Loucy (cell line): Measurements from ENCODE around the gene GOSR1.

Source experiments
- H2AFZ ChIP-seq: fragments of 200-600 bp; sonication (generic); 2 replicates; pipeline ENCODE4 v1.6.0; 2016; ENCODE audit warnings: antibody characterized with exemption, mild to moderate bottlenecking, low read length, moderate library complexity
- H3F3A ChIP-seq: fragments of 200-600 bp; 2 replicates; pipeline ENCODE4 v1.6.0; 2016; ENCODE audit warnings: antibody characterized with exemption, low read depth, mild to moderate bottlenecking
- H3K27me3 ChIP-seq: fragments of 200-600 bp; sonication (generic); 2 replicates; pipeline ENCODE4 v1.6.1; 2014; ENCODE audit warnings: low read length, mild to moderate bottlenecking; ENCODE audit not compliant: insufficient read depth, poor library complexity, severe bottlenecking
- H3K36me3 ChIP-seq: fragments of 200-600 bp; sonication (generic); 2 replicates; pipeline ENCODE4 v1.6.1; 2016; ENCODE audit warnings: low read length; ENCODE audit not compliant: insufficient read depth
- H3K4me1 ChIP-seq: fragments of 200-600 bp; sonication (generic); 2 replicates; pipeline ENCODE4 v1.5.1; 2014; ENCODE audit warnings: low read length, mild to moderate bottlenecking; ENCODE audit not compliant: insufficient read depth, poor library complexity, severe bottlenecking
- H3K4me2 ChIP-seq: fragments of 200-600 bp; sonication (generic); 2 replicates; pipeline ENCODE4 v1.6.0; 2014; ENCODE audit warnings: antibody characterized with exemption, low read length, low read depth, mild to moderate bottlenecking; ENCODE audit not compliant: poor library complexity, severe bottlenecking
- H3K4me3 ChIP-seq: fragments of 200-600 bp; sonication (generic); 2 replicates; pipeline ENCODE4 v1.5.1; 2014; ENCODE audit warnings: low read length, mild to moderate bottlenecking, mixed read lengths; ENCODE audit not compliant: poor library complexity, severe bottlenecking
- H3K79me2 ChIP-seq: fragments of 200-600 bp; sonication (generic); 2 replicates; pipeline ENCODE4 v1.6.1; 2014; ENCODE audit warnings: low read length; ENCODE audit not compliant: insufficient read depth
- H3K9ac ChIP-seq: fragments of 200-600 bp; sonication (generic); 2 replicates; pipeline ENCODE4 v1.6.0; 2014; ENCODE audit warnings: mild to moderate bottlenecking, low read depth, low read length, moderate library complexity; ENCODE audit not compliant: poor library complexity, severe bottlenecking
- H3K9me2 ChIP-seq: fragments of 200-600 bp; sonication (generic); replicated peaks from 2 replicates; pipeline ENCODE4 v1.6.1; 2016; ENCODE audit warnings: low read depth, low read length, mixed read lengths
- H3K9me3 ChIP-seq: fragments of 200-600 bp; sonication (generic); 2 replicates; pipeline ENCODE4 v1.6.1; 2014; ENCODE audit warnings: mild to moderate bottlenecking, antibody characterized with exemption, low read length, low read depth; ENCODE audit not compliant: insufficient read depth
- H4K20me1 ChIP-seq: fragments of 200-600 bp; sonication (generic); 2 replicates; pipeline ENCODE4 v1.6.0; 2014; ENCODE audit warnings: antibody characterized with exemption, low read length, mild to moderate bottlenecking; ENCODE audit not compliant: insufficient read depth, poor library complexity, severe bottlenecking
- CTCF ChIP-seq: fragments of 200-600 bp; sonication (generic); conservative IDR thresholded peaks from 2 replicates; pipeline ENCODE4 v1.5.1; 2014; ENCODE audit warnings: mild to moderate bottlenecking, antibody characterized with exemption, low read length
- EZH2phosphoT487 ChIP-seq: fragments of 200-600 bp; IDR thresholded peaks from 2 replicates; pipeline ENCODE4 v1.6.1; 2018; ENCODE audit warnings: antibody characterized with exemption, mild to moderate bottlenecking, moderate library complexity, borderline replicate concordance

The GOSR1 gene

GRCh38 chr17:30517786-30518185 is 40.6 kb downstream of the GOSR1 start:
- Histone ChIP-seq H3K27me3 (no peaks in the 10 kb centered on the region), H3K79me2 (no peaks in the 10 kb centered on the region), H3K4me2 (no peak overlapping the region), H4K20me1 (no peaks in the 10 kb centered on the region), H3K4me3 (no peak overlapping the region), H3K9me3 (no peaks in the 10 kb centered on the region), H3F3A (no peaks in the 10 kb centered on the region), H3K9ac (no peak overlapping the region), H3K9me2 (no peaks in the 10 kb centered on the region), H2AFZ (no peak overlapping the region), H3K36me3 (peaks cover 64% of the 10 kb centered on the region), H3K4me1 (no peaks in the 10 kb centered on the region)
- TF ChIP-seq EZH2phosphoT487 (no peak), CTCF (no peak)

GRCh38 chr17:30519166-30519565 is 42.0 kb downstream of the GOSR1 start:
- no peak overlapping the region for H3K4me3 ChIP-seq
- H4K20me1 ChIP-seq = no peaks in the 10 kb centered on the region
- H3K4me2 ChIP-seq = no peak overlapping the region
- no peaks in the 10 kb centered on the region for H3K9me2 ChIP-seq
- no peaks in the 10 kb centered on the region for H3K4me1 ChIP-seq
- H2AFZ ChIP-seq = no peak overlapping the region
- no peak overlapping the region for H3K9ac ChIP-seq
- H3K27me3 ChIP-seq = no peaks in the 10 kb centered on the region
- H3K9me3 ChIP-seq = no peaks in the 10 kb centered on the region
- no peaks in the 10 kb centered on the region for H3F3A ChIP-seq
- H3K36me3 ChIP-seq = peaks cover 51% of the 10 kb centered on the region
- TF ChIP-seq CTCF = no peak
- no peak for TF ChIP-seq EZH2phosphoT487
- H3K79me2 ChIP-seq = no peaks in the 10 kb centered on the region

- H4K20me1 ChIP-seq = no peaks in the 10 kb centered on the region
- peaks cover 51% of the 10 kb centered on the region for H3K36me3 ChIP-seq
- no peaks in the 10 kb centered on the region for H3K9me2 ChIP-seq
- no peaks in the 10 kb centered on the region for H3K4me1 ChIP-seq
- no peaks in the 10 kb centered on the region for H3K27me3 ChIP-seq
- H3K9me3 ChIP-seq = no peaks in the 10 kb centered on the region
- no peak overlapping the region for H2AFZ ChIP-seq
- H3K9ac ChIP-seq = no peak overlapping the region
- no peak overlapping the region for H3K4me2 ChIP-seq
- H3F3A ChIP-seq = no peaks in the 10 kb centered on the region
- H3K4me3 ChIP-seq = no peak overlapping the region
- no peaks in the 10 kb centered on the region for H3K79me2 ChIP-seq
- no peak for TF ChIP-seq EZH2phosphoT487
- TF ChIP-seq CTCF = no peak
Measured at GRCh38 chr17:30519707-30520106, 42.5 kb downstream of the GOSR1 start.
